Measurements from ENCODE around the gene MUC2.
"Not testable (repeated sequence)": the region's sequence is repeated elsewhere in the genome, so short reads cannot be mapped to it uniquely, and the experiment has no call there.

The MUC2 gene

GRCh38 chr11:1108246-1108900 lies 33.7 kb downstream of the MUC2 start:
- H3K4me3 ChIP-seq (ENCODE audit: low read depth in 1 of 2, low read length in 2 of 2): no peak overlapping the region
- no peaks in the 10 kb centered on the region for H3K9me3 ChIP-seq (ENCODE audit: control insufficient read depth in 1 of 2, low read length in 2 of 2)
- no peaks in the 10 kb centered on the region for H3K36me3 ChIP-seq (ENCODE audit: control insufficient read depth in 1 of 2, insufficient read depth in 2 of 2, low read length in 2 of 2)
- H3K9ac ChIP-seq (ENCODE audit: low read depth in 1 of 2, low read length in 2 of 2): no peak overlapping the region
- no peaks in the 10 kb centered on the region for H3K27me3 ChIP-seq (ENCODE audit: control insufficient read depth in 1 of 2, insufficient read depth in 2 of 2, low read length in 2 of 2)
- H3K4me1 ChIP-seq (ENCODE audit: control insufficient read depth in 1 of 2, insufficient read depth in 2 of 2, low read length in 2 of 2): no peaks in the 10 kb centered on the region
- no peak overlapping the region for H3K27ac ChIP-seq (ENCODE audit: low read depth, low read length)

GRCh38 chr11:1109101-1109917 lies 34.6 kb downstream of the MUC2 start:
- no peaks in the 10 kb centered on the region for H3K27me3 ChIP-seq (ENCODE audit: control insufficient read depth in 1 of 2, insufficient read depth in 2 of 2, low read length in 2 of 2)
- no peaks in the 10 kb centered on the region for H3K4me1 ChIP-seq (ENCODE audit: control insufficient read depth in 1 of 2, insufficient read depth in 2 of 2, low read length in 2 of 2)
- no peaks in the 10 kb centered on the region for H3K36me3 ChIP-seq (ENCODE audit: control insufficient read depth in 1 of 2, insufficient read depth in 2 of 2, low read length in 2 of 2)

DNA sequence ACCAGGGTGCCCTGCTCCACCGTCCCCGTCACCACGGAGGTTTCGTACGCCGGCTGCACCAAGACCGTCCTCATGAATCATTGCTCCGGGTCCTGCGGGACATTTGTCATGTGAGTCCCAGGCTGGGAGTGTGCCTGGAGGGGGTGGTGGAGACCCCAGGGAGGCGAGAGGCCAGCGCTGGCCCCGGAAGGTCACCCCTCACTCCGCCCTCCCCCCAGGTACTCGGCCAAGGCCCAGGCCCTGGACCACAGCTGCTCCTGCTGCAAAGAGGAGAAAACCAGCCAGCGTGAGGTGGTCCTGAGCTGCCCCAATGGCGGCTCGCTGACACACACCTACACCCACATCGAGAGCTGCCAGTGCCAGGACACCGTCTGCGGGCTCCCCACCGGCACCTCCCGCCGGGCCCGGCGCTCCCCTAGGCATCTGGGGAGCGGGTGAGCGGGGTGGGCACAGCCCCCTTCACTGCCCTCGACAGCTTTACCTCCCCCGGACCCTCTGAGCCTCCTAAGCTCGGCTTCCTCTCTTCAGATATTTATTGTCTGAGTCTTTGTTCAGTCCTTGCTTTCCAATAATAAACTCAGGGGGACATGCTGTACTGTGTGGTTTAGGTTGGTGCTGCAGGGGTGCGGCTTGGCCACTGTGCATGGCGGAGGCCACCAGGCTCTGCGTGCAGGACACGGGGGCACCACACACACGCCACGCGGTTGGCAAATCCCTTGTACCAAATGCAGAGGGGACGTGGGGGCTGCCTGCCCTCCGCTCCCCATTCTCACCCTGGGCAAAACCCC lies 35.4 kb downstream of the MUC2 start:
- no peak overlapping the region for H3K27ac ChIP-seq (ENCODE audit: low read depth, low read length)
- no peaks in the 10 kb centered on the region for H3K36me3 ChIP-seq (ENCODE audit: control insufficient read depth in 1 of 2, insufficient read depth in 2 of 2, low read length in 2 of 2)
- no peak overlapping the region for H3K4me3 ChIP-seq (ENCODE audit: low read depth in 1 of 2, low read length in 2 of 2)
- no peaks in the 10 kb centered on the region for H3K4me1 ChIP-seq (ENCODE audit: control insufficient read depth in 1 of 2, insufficient read depth in 2 of 2, low read length in 2 of 2)
- no peak overlapping the region for H3K9ac ChIP-seq (ENCODE audit: low read depth in 1 of 2, low read length in 2 of 2)
- H3K27me3 ChIP-seq (ENCODE audit: control insufficient read depth in 1 of 2, insufficient read depth in 2 of 2, low read length in 2 of 2): no peaks in the 10 kb centered on the region
- no peaks in the 10 kb centered on the region for H3K9me3 ChIP-seq (ENCODE audit: control insufficient read depth in 1 of 2, low read length in 2 of 2)

More at GRCh38 chr11:1109101-1109917, 34.6 kb downstream of the MUC2 start:
- Histone ChIP-seq H3K9me3 (ENCODE audit: control insufficient read depth in 1 of 2, low read length in 2 of 2) (no peaks in the 10 kb centered on the region), H3K9ac (ENCODE audit: low read depth in 1 of 2, low read length in 2 of 2) (no peak overlapping the region), H3K27ac (ENCODE audit: low read depth, low read length) (no peak overlapping the region), H3K4me3 (ENCODE audit: low read depth in 1 of 2, low read length in 2 of 2) (no peak overlapping the region)

- no peak overlapping the region for H3K27ac ChIP-seq (ENCODE audit: low read depth, low read length)
Observed at GRCh38 chr11:1111545-1112212, 37.0 kb downstream of the MUC2 start.

DNA sequence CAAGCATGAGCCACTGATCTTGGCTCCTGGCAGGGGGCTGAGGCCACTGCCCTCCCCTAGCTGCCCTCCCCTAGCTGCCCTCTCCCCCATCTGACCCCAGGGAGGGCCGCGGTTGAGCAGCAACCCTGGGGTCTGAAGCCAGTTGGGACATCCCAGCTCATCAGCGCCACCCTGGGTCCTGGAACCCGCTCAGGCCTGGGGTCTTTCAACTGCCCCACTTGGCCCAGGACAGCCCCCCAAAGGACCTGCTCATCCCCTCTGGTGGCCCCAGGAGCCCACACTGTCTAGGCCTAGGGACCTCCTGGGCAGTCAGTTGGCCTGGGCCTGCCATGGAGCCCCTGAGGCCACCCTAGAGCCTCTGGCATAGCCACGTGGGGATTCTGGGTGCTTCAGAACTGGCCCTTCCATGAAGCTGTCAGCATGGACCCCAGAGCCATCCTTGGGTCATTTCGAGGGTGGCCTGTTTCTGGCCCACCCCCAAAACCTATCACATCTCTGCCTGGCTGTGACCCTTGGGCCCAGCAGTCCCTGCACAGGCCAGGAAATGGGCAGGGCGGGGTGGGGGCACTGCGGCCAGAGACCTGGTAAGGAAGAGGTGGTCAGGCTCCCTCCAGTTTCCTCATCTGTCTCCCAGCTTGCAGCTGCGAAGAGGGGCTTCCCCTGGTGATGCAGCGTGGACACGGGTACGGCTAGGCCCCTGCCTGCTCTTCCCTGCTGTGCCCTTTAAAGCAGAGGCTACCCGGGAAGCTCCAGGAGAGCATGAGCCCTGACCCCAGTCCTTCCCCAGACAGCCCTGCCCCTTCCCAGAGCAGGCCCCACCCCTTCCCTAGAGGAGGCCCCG lies 37.9 kb downstream of the MUC2 start:
- Histone ChIP-seq H3K9me3 (ENCODE audit: control insufficient read depth in 1 of 2, low read length in 2 of 2) (no peaks in the 10 kb centered on the region), H3K36me3 (ENCODE audit: control insufficient read depth in 1 of 2, insufficient read depth in 2 of 2, low read length in 2 of 2) (no peaks in the 10 kb centered on the region)

More at GRCh38 chr11:1111545-1112212, 37.0 kb downstream of the MUC2 start:
- H3K4me3 ChIP-seq (ENCODE audit: low read depth in 1 of 2, low read length in 2 of 2): no peak overlapping the region
- no peak overlapping the region for H3K9ac ChIP-seq (ENCODE audit: low read depth in 1 of 2, low read length in 2 of 2)
- no peaks in the 10 kb centered on the region for H3K27me3 ChIP-seq (ENCODE audit: control insufficient read depth in 1 of 2, insufficient read depth in 2 of 2, low read length in 2 of 2)
- H3K9me3 ChIP-seq (ENCODE audit: control insufficient read depth in 1 of 2, low read length in 2 of 2): no peaks in the 10 kb centered on the region
- H3K36me3 ChIP-seq (ENCODE audit: control insufficient read depth in 1 of 2, insufficient read depth in 2 of 2, low read length in 2 of 2): no peaks in the 10 kb centered on the region
- H3K4me1 ChIP-seq (ENCODE audit: control insufficient read depth in 1 of 2, insufficient read depth in 2 of 2, low read length in 2 of 2): no peaks in the 10 kb centered on the region

DNA sequence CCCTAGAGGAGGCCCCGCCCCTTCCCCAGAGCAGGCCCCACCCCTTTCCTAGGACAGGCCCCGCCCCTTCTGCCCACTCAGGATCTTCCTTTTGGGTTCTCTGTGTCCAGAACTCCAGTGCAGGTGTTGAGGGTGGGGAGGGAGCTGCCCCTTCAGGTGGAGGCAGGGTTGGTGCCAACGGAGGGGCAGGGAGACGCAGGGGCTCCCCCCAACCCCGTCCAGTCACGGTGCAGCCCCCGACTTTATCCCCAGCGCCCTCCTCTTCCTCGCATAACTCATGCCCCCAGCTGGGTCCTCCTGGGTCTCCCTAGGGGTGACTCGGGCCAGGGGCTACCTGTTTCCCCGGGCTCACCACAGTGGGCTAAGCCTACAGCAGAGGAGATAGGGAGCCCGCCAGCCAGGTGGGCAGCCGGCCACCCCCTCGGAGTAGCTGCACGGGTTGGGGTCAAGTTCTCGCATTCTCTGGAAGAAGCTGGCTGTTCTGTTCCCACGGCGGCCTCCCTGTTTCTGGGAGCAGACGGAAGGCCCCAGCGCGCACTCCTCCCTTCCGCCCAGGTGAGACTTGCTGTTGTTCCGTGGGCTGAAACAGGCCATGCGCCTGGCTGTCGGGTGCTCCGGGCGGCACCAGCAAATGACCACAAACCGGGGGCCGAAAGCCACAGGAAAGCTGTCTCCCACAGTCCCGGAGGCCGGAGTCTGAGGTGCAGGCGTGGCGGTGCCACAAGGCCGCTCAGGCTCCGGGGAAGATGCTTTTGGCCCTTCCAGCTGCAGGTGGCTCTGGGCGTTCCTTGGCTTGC lies 38.9 kb downstream of the MUC2 start:
- Histone ChIP-seq H3K9ac (ENCODE audit: low read depth in 1 of 2, low read length in 2 of 2) (no peak overlapping the region), H3K27ac (ENCODE audit: low read depth, low read length) (no peak overlapping the region), H3K36me3 (ENCODE audit: control insufficient read depth in 1 of 2, insufficient read depth in 2 of 2, low read length in 2 of 2) (no peaks in the 10 kb centered on the region), H3K9me3 (ENCODE audit: control insufficient read depth in 1 of 2, low read length in 2 of 2) (no peaks in the 10 kb centered on the region), H3K4me3 (ENCODE audit: low read depth in 1 of 2, low read length in 2 of 2) (no peak overlapping the region), H3K4me1 (ENCODE audit: control insufficient read depth in 1 of 2, insufficient read depth in 2 of 2, low read length in 2 of 2) (no peaks in the 10 kb centered on the region), H3K27me3 (ENCODE audit: control insufficient read depth in 1 of 2, insufficient read depth in 2 of 2, low read length in 2 of 2) (no peaks in the 10 kb centered on the region)

More for the DNA sequence above, 37.9 kb downstream of the MUC2 start:
- H3K27ac ChIP-seq (ENCODE audit: low read depth, low read length): no peak overlapping the region
- no peak overlapping the region for H3K9ac ChIP-seq (ENCODE audit: low read depth in 1 of 2, low read length in 2 of 2)
- H3K4me1 ChIP-seq (ENCODE audit: control insufficient read depth in 1 of 2, insufficient read depth in 2 of 2, low read length in 2 of 2): no peaks in the 10 kb centered on the region
- H3K4me3 ChIP-seq (ENCODE audit: low read depth in 1 of 2, low read length in 2 of 2): no peak overlapping the region
- no peaks in the 10 kb centered on the region for H3K27me3 ChIP-seq (ENCODE audit: control insufficient read depth in 1 of 2, insufficient read depth in 2 of 2, low read length in 2 of 2)

DNA sequence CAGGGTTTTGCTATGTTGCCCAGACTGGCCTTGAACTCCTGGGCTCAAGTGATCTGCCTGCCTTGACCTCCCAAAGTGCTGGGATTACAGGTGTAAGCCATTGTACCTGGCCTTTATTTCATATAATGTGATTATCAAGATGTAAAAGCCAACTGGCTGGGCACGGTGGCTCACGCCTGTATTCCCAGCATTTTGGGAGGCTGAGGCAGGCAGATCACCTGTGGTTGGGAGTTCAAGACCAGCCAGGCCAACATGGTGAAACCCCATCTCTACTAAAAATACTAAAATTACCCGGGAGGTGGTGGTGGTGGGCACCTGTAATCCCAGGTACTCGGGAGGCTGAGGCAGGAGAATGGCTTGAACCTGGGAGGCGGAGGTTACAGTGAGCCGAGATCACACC lies 40.6 kb downstream of the MUC2 start:
- not testable (repeated sequence) for H3K4me1 ChIP-seq (ENCODE audit: control insufficient read depth in 1 of 2, insufficient read depth in 2 of 2, low read length in 2 of 2); H3K27ac ChIP-seq (ENCODE audit: low read depth, low read length); H3K36me3 ChIP-seq (ENCODE audit: control insufficient read depth in 1 of 2, insufficient read depth in 2 of 2, low read length in 2 of 2); H3K27me3 ChIP-seq (ENCODE audit: control insufficient read depth in 1 of 2, insufficient read depth in 2 of 2, low read length in 2 of 2); H3K9me3 ChIP-seq (ENCODE audit: control insufficient read depth in 1 of 2, low read length in 2 of 2); H3K9ac ChIP-seq (ENCODE audit: low read depth in 1 of 2, low read length in 2 of 2); H3K4me3 ChIP-seq (ENCODE audit: low read depth in 1 of 2, low read length in 2 of 2)

GRCh38 chr11:1116104-1116503 lies 41.4 kb downstream of the MUC2 start:
- H3K4me1 ChIP-seq (ENCODE audit: control insufficient read depth in 1 of 2, insufficient read depth in 2 of 2, low read length in 2 of 2): no peaks in the 10 kb centered on the region
- H3K9ac ChIP-seq (ENCODE audit: low read depth in 1 of 2, low read length in 2 of 2): no peak overlapping the region
- H3K27me3 ChIP-seq (ENCODE audit: control insufficient read depth in 1 of 2, insufficient read depth in 2 of 2, low read length in 2 of 2): no peaks in the 10 kb centered on the region
- no peak overlapping the region for H3K4me3 ChIP-seq (ENCODE audit: low read depth in 1 of 2, low read length in 2 of 2)
- no peak overlapping the region for H3K27ac ChIP-seq (ENCODE audit: low read depth, low read length)
- H3K36me3 ChIP-seq (ENCODE audit: control insufficient read depth in 1 of 2, insufficient read depth in 2 of 2, low read length in 2 of 2): no peaks in the 10 kb centered on the region
- no peaks in the 10 kb centered on the region for H3K9me3 ChIP-seq (ENCODE audit: control insufficient read depth in 1 of 2, low read length in 2 of 2)
